ENCODE results near the gene TCP10L. TPM values are rescaled to one million over a fixed set of nuclear protein-coding genes. Genes with fewer than 3 reads are reported as not detected.

The TCP10L gene
- total and polyA plus RNA-seq, 10 of the 15 experiments (the other 5 are each of a cell fraction or from before 2014, with no cell fraction given): 0.11 to 0.45 (median 0.19) TPM; not detected in 3

GRCh38 chr21:32593690-32594089 lies 8.4 kb upstream of the TCP10L start:
- in situ Hi-C loops (cut with MboI): no loop called here
- ATAC-seq: no peak
- ChIA-PET CTCF (no interaction called here), SMC1A (ENCODE audit: uncharacterized antibody, unreplicated experiment) (no interaction called here), RAD21 (ENCODE audit: unreplicated experiment) (no interaction called here), POLR2A (no interaction called here)
- DNase-seq (ENCODE audit: low read depth, low spot score): no peak
- intact Hi-C loops (cut with micrococcal nuclease; ENCODE audit: unreplicated experiment): no loop called here
- no TSS peak for BruUV-seq (replicated peaks)
- Histone ChIP-seq H3K9me3 (replicated peaks; ENCODE audit: control insufficient read depth, insufficient read depth, low read length) (no peaks in the 10 kb centered on the region), H4K20me1 (ENCODE audit: control insufficient read depth, insufficient read depth) (no peaks in the 10 kb centered on the region), H3K79me2 (ENCODE audit: control insufficient read depth, insufficient read depth, low read length) (no peaks in the 10 kb centered on the region), H3K36me3 (ENCODE audit: control insufficient read depth in 2 of 2, insufficient read depth in 2 of 2, low read length in 1 of 2) (no peaks in the 10 kb centered on the region; a peak in 2 of 4 replicates), H3K27ac (ENCODE audit: control insufficient read depth, insufficient read depth) (no peak overlapping the region), H3K9ac (ENCODE audit: control insufficient read depth, insufficient read depth, low read length) (no peak overlapping the region), H3K4me1 (ENCODE audit: control insufficient read depth, insufficient read depth, low read length) (no peaks in the 10 kb centered on the region), H2AFZ (ENCODE audit: control insufficient read depth, low read depth, low read length) (no peak overlapping the region), H3K4me3 (no peak overlapping the region), H3K4me2 (ENCODE audit: control insufficient read depth, insufficient read depth) (no peak overlapping the region), H3K27me3 (replicated peaks in 1 of 2; ENCODE audit: control insufficient read depth in 2 of 2, insufficient read depth in 2 of 2, low read length in 1 of 2) (no peaks in the 10 kb centered on the region; a peak in 1 of 4 replicates)
- WGBS (ENCODE audit: insufficient coverage, insufficient replicate concordance, low lambda C conversion rate, missing lambda C conversion rate): 98% methylated on average over 5 of the region's 8 CpGs
- FAIRE-seq: no peak
- TF ChIP-seq ATF7 (IDR thresholded peaks at IDR 0.05; ENCODE audit: low read depth) (no peak), HCFC1 (IDR thresholded peaks at IDR 0.05; ENCODE audit: low read length) (no peak), POU2F2 (IDR thresholded peaks at IDR 0.05; ENCODE audit: borderline replicate concordance, low read depth, low read length) (no peak), YY1 (IDR thresholded peaks at IDR 0.05; ENCODE audit: low read depth, low read length) (no peak)

GRCh38 chr21:32592929-32593502 lies 7.7 kb upstream of the TCP10L start:
- no peak for ATAC-seq
- no peak for FAIRE-seq
- ChIA-PET RAD21 (ENCODE audit: unreplicated experiment) (no interaction called here), CTCF (no interaction called here), SMC1A (ENCODE audit: uncharacterized antibody, unreplicated experiment) (no interaction called here), POLR2A (interaction anchor here (0.6 kb wide), 1 partner anchor 116 kb away, joined by 8 read pairs; no protein-coding TSS in a partner anchor)
- no peaks in the 10 kb centered on the region; a peak in 1 of 4 replicates for H3K36me3 ChIP-seq (ENCODE audit: control insufficient read depth in 2 of 2, insufficient read depth in 2 of 2, low read length in 1 of 2)
- in situ Hi-C loops (cut with MboI): no loop called here
- WGBS (ENCODE audit: insufficient coverage, insufficient replicate concordance, low lambda C conversion rate, missing lambda C conversion rate): 73% methylated on average over 10 of the region's 10 CpGs
- H3K9me3 ChIP-seq (replicated peaks; ENCODE audit: control insufficient read depth, insufficient read depth, low read length): no peaks in the 10 kb centered on the region
- H3K27me3 ChIP-seq (replicated peaks in 1 of 2; ENCODE audit: control insufficient read depth in 2 of 2, insufficient read depth in 2 of 2, low read length in 1 of 2): no peaks in the 10 kb centered on the region; a peak in 1 of 4 replicates
- H3K27ac ChIP-seq (ENCODE audit: control insufficient read depth, insufficient read depth): no peak overlapping the region
- no peaks in the 10 kb centered on the region for H3K4me1 ChIP-seq (ENCODE audit: control insufficient read depth, insufficient read depth, low read length)
- H3K4me2 ChIP-seq (ENCODE audit: control insufficient read depth, insufficient read depth): no peak overlapping the region
- no peaks in the 10 kb centered on the region for H4K20me1 ChIP-seq (ENCODE audit: control insufficient read depth, insufficient read depth)
- H3K9ac ChIP-seq (ENCODE audit: control insufficient read depth, insufficient read depth, low read length): no peak overlapping the region
- H3K4me3 ChIP-seq: no peak overlapping the region
- no peak overlapping the region for H2AFZ ChIP-seq (ENCODE audit: control insufficient read depth, low read depth, low read length)
- DNase-seq (ENCODE audit: low read depth, low spot score): no peak
- no TSS peak for BruUV-seq (replicated peaks)
- H3K79me2 ChIP-seq (ENCODE audit: control insufficient read depth, insufficient read depth, low read length): no peaks in the 10 kb centered on the region
- intact Hi-C loops (cut with micrococcal nuclease; ENCODE audit: unreplicated experiment): no loop called here
- TF ChIP-seq ZNF274 (IDR thresholded peaks at IDR 0.05; ENCODE audit: insufficient read depth, insufficient read length): no peak
- no peak for TF ChIP-seq HDAC2 (IDR thresholded peaks at IDR 0.05)
- TF ChIP-seq NFXL1 (IDR thresholded peaks at IDR 0.05; ENCODE audit: borderline replicate concordance): no peak
- TF ChIP-seq KAT2A (conservative IDR thresholded peaks at IDR 0.05; ENCODE audit: control insufficient read depth, low read depth, low read length): no peak
- TF ChIP-seq ASH2L (IDR thresholded peaks at IDR 0.05; ENCODE audit: borderline replicate concordance, low read depth): no peak
- no peak for TF ChIP-seq SMARCA5 (IDR thresholded peaks at IDR 0.05)
- no peak for TF ChIP-seq ZSCAN29 (IDR thresholded peaks at IDR 0.05)
- no peak for TF ChIP-seq KLF5 (IDR thresholded peaks at IDR 0.05; ENCODE audit: partially characterized antibody)
- no peak for TF ChIP-seq PML (IDR thresholded peaks at IDR 0.05; ENCODE audit: low read length)
- no peak for TF ChIP-seq BRCA1 (IDR thresholded peaks at IDR 0.05; ENCODE audit: low read depth, low read length)
- TF ChIP-seq HSF1 (IDR thresholded peaks at IDR 0.05; ENCODE audit: low read depth, low read length): no peak
- no peak for TF ChIP-seq NRF1 (conservative IDR thresholded peaks at IDR 0.05; ENCODE audit: low read depth, low read length)
- no peak for TF ChIP-seq KDM1A (IDR thresholded peaks at IDR 0.05; ENCODE audit: borderline replicate concordance)
- TF ChIP-seq IRF3 (IDR thresholded peaks at IDR 0.05): no peak
- TF ChIP-seq NFYA (IDR thresholded peaks at IDR 0.05; ENCODE audit: borderline replicate concordance, low read depth, low read length): no peak
